CD4-positive, CD25-positive, alpha-beta regulatory T cell (primary cell): Measurements from ENCODE around the gene DICER1. TPM values are rescaled to one million over a fixed set of nuclear protein-coding genes. Genes with fewer than 3 reads are reported as not detected.

ENCODE experiments used
- ATAC-seq, 2 donors: fragments of 150-1000 bp; cut with Tn5 transposase; one replicate each; pipeline ENCODE4 v1.10.0; 2021; ENCODE audit warnings: low read depth in 2 of 2, moderate number of reproducible peaks in 2 of 2, moderate library complexity in 1 of 2
- DNase-seq, 3 donors: peaks; one replicate each; pipeline versions ENCODE4 v3.0.0 to v3.0.0-alpha.2; 2012 to 2022; ENCODE audit warnings: mixed read lengths in 1 of 3
- H3K27ac ChIP-seq: one replicate; pipeline ENCODE4 v1.7.0; 2013; ENCODE audit warnings: mild to moderate bottlenecking, low read length; ENCODE audit not compliant: insufficient read depth, poor library complexity, severe bottlenecking
- H3K27me3 ChIP-seq: one replicate; pipeline ENCODE4 v1.7.0; 2013; ENCODE audit warnings: low read length; ENCODE audit not compliant: control insufficient read depth, insufficient read depth
- H3K36me3 ChIP-seq: one replicate; pipeline ENCODE4 v1.7.0; 2013; ENCODE audit warnings: mild to moderate bottlenecking, low read length, moderate library complexity; ENCODE audit not compliant: control insufficient read depth, insufficient read depth
- H3K4me1 ChIP-seq: 2 replicates; pipeline ENCODE4 v1.7.0; 2013; ENCODE audit warnings: mild to moderate bottlenecking, low read length; ENCODE audit not compliant: insufficient read depth, control insufficient read depth, poor library complexity, severe bottlenecking
- H3K4me3 ChIP-seq: one replicate; pipeline ENCODE4 v1.7.0; 2013; ENCODE audit warnings: low read depth, mild to moderate bottlenecking, low read length, moderate library complexity
- H3K9me3 ChIP-seq, 2 experiments: 1 replicate in 1 of 2; 2 replicates in 1 of 2; pipeline ENCODE4 v1.7.0; 2013; ENCODE audit warnings: low read length in 2 of 2, mild to moderate bottlenecking in 1 of 2, moderate library complexity in 1 of 2; ENCODE audit not compliant: control insufficient read depth in 2 of 2
- H3K27ac Mint-ChIP-seq, 3 donors: one replicate each; pipeline ENCODE4 v1.8.0; 2020 to 2022; ENCODE audit warnings: mild to moderate bottlenecking in 3 of 3, mixed read lengths in 3 of 3, moderate library complexity in 2 of 3
- H3K27me3 Mint-ChIP-seq: one replicate; pipeline ENCODE4 v1.8.0; 2022; ENCODE audit warnings: mild to moderate bottlenecking, mixed read lengths
- H3K36me3 Mint-ChIP-seq: one replicate; pipeline ENCODE4 v1.8.0; 2020; ENCODE audit warnings: mixed read lengths
- H3K4me1 Mint-ChIP-seq, 4 donors: one replicate each; pipeline ENCODE4 v1.8.0; 2020 to 2022; ENCODE audit warnings: mixed read lengths in 4 of 4, mild to moderate bottlenecking in 1 of 4
- H3K4me3 Mint-ChIP-seq, 4 donors: one replicate each; pipeline ENCODE4 v1.8.0; 2020 to 2022; ENCODE audit warnings: mild to moderate bottlenecking in 4 of 4, mixed read lengths in 4 of 4, moderate library complexity in 3 of 4
- H3K9me3 Mint-ChIP-seq, 7 donors: one replicate each; pipeline ENCODE4 v1.8.0; 2020 to 2022; ENCODE audit warnings: mixed read lengths in 7 of 7, mild to moderate bottlenecking in 3 of 7, moderate library complexity in 2 of 7
- polyA plus RNA-seq, 4 donors: library from polyadenylated mRNA; unstranded; fragments of 300-500 nt; fragmentation: Illumina TruSeq; gene quantifications; one replicate each; pipeline ENCODE4 v1.2.3, GENCODE V29; 2021
- total RNA-seq: library from RNA; stranded (reverse); gene quantifications from one replicate; pipeline ENCODE4 v1.2.3, GENCODE V29; 2022

DICER1 gene
- total and polyA plus RNA-seq, 5 donors from 2014 or later: 12.4 to 52.0 (median 13.1) TPM

DNA sequence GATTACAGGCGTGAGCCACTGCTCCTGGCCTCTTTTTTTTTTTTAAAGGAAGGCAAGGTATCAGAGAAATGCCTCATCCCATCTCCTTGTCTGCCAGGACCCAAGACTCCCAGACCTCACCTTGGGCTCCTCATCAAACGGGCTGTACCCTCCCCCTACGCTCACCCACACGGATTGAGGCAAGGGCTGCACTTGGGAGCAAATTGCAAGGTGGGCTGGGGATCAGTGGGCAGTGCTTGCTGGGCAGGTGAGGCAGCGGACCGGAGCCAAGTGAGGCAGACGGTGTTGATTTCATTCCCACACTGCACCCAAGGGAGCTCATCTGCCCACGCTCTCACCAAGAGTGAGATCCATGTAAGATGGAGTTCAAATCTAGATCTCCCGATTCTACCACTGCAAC is 41.0 kb upstream of the DICER1 start:
- no peak for DNase-seq
- ATAC-seq: no peak
- no peaks in the 10 kb centered on the region for H3K9me3 Mint-ChIP-seq

DNA sequence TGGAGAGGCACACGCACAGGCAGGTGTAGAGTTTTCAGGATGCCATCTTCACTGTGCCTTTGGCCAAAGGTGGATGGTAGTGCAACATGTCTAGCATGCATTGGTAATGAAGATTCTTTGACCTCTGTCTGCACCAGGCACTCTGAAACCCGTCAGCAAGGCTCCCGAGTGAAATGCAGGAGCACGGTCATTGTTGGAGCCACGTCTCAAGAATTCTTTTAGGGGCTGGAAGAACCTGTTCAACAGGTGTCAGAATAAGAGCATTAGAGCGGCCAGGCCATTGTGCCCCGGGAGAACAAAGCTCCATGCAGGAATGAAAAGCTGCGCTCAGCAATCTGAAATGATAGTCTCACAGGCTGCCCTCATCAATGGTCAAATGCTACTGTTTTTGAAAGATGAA is 40.2 kb upstream of the DICER1 start:
- Mint-ChIP-seq H3K36me3 (no peaks in the 10 kb centered on the region), H3K27me3 (peaks cover 11% of the 10 kb centered on the region), H3K9me3 (no peaks in the 10 kb centered on the region), H3K27ac (no peak overlapping the region), H3K4me1 (no peaks in the 10 kb centered on the region), H3K4me3 (no peak overlapping the region)
- no peak for ATAC-seq
- DNase-seq: no peak
- H3K27ac ChIP-seq: no peak overlapping the region
- no peaks in the 10 kb centered on the region for H3K36me3 ChIP-seq
- H3K9me3 ChIP-seq: no peaks in the 10 kb centered on the region
- H3K4me3 ChIP-seq: no peak overlapping the region
- no peaks in the 10 kb centered on the region for H3K27me3 ChIP-seq
- H3K4me1 ChIP-seq: no peaks in the 10 kb centered on the region

More for the DNA sequence above, 41.0 kb upstream of the DICER1 start:
- no peaks in the 10 kb centered on the region for H3K4me1 ChIP-seq
- Mint-ChIP-seq H3K4me3 (no peak overlapping the region), H3K27me3 (peaks cover 11% of the 10 kb centered on the region), H3K36me3 (no peaks in the 10 kb centered on the region), H3K27ac (no peak overlapping the region), H3K4me1 (no peaks in the 10 kb centered on the region)
- H3K4me3 ChIP-seq: no peak overlapping the region
- no peaks in the 10 kb centered on the region for H3K9me3 ChIP-seq
- H3K36me3 ChIP-seq: no peaks in the 10 kb centered on the region
- no peak overlapping the region for H3K27ac ChIP-seq
- no peaks in the 10 kb centered on the region for H3K27me3 ChIP-seq

DNA sequence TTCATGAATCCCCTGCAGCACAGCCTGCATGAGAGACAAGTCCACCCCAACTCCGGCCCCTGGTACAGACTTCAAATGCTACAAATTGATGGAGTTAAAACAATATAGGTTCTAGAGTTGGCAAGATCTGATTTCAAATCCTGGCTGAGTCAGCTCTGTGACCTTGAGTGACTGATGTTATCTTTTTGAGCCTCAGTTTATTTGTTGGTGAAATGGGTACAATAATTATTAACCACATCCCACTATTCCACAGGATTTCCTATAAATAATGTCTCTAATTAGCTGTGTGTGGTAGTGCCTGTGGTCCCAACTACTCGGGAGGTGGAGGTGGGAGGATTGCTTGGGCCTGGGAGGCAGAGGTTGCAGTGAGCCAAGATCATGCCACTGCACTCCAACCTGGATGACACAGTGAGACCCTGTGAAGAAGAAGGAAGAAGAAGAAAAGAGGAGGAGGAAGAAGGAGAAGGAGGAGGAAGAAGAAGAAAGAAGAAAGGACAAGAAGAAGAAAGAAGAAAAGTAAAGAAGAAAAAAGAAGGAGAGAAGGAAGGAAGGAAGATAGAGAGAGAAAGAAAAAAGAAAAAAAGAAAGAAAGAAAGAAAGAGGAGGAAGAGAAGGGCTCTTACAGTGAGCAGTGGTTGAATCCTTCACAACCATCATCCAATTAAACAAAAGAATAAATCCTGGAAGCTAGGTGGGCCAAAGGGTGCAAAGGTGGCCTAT is 39.7 kb upstream of the DICER1 start:
- Mint-ChIP-seq H3K9me3 (no peaks in the 10 kb centered on the region), H3K4me1 (no peaks in the 10 kb centered on the region), H3K27ac (no peak overlapping the region), H3K4me3 (no peak overlapping the region), H3K27me3 (peaks cover 11% of the 10 kb centered on the region), H3K36me3 (no peaks in the 10 kb centered on the region)
- Histone ChIP-seq H3K27me3 (no peaks in the 10 kb centered on the region), H3K27ac (no peak overlapping the region), H3K4me3 (no peak overlapping the region), H3K4me1 (no peaks in the 10 kb centered on the region), H3K36me3 (no peaks in the 10 kb centered on the region), H3K9me3 (no peaks in the 10 kb centered on the region)
- ATAC-seq: no peak
- DNase-seq: no peak

DNA sequence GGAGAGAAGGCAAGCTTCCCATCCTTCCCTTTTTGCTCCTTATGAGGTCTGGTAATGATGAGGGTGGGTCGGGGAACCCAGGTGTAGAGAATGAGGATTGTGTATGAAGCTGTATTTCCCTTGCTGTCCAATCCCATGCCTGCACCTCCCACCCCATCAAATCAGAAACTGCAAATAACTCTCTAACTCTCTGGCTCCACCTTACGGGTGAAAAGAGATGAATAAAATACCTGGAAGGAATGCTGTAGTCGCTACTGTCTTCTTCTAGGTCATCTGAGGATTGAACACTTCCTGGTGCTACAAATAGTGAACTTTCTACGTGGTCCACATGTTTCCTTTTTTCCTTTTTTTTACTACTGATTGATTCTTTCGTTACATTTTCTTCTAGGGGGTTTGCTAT is 38.9 kb upstream of the DICER1 start:
- no peak overlapping the region for H3K27ac Mint-ChIP-seq

DNA sequence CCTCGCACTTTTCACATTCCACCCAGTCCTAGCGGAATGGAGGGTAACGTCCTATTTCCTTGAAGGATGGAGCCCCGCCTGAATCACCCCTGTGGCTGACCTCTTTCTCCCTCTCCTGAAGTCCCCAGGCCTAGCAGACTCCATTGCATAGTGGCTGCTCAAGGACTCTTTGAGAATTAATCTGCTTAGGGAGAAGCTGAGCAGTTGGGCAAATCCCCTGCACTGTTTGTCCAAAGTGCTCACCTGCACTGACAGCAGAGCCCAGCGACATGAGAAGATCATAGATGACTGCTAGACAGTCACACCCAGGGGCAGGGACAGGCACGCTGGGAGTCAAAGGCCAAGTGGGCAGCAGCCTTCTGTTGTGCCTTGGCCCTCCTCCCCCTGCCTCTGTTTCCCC is 37.7 kb upstream of the DICER1 start:
- Mint-ChIP-seq H3K4me1 (no peaks in the 10 kb centered on the region), H3K9me3 (no peaks in the 10 kb centered on the region), H3K27ac (no peak overlapping the region), H3K36me3 (no peaks in the 10 kb centered on the region), H3K4me3 (no peak overlapping the region), H3K27me3 (peaks cover 14% of the 10 kb centered on the region)
- Histone ChIP-seq H3K9me3 (no peaks in the 10 kb centered on the region), H3K4me1 (no peaks in the 10 kb centered on the region), H3K4me3 (no peak overlapping the region), H3K27me3 (no peaks in the 10 kb centered on the region), H3K27ac (no peak overlapping the region), H3K36me3 (no peaks in the 10 kb centered on the region)
- ATAC-seq (no peak), DNase-seq (no peak)

More for the DNA sequence above, 38.9 kb upstream of the DICER1 start:
- Mint-ChIP-seq H3K9me3 (no peaks in the 10 kb centered on the region), H3K27me3 (peaks cover 11% of the 10 kb centered on the region), H3K4me3 (no peak overlapping the region), H3K36me3 (no peaks in the 10 kb centered on the region), H3K4me1 (no peaks in the 10 kb centered on the region)
- Histone ChIP-seq H3K9me3 (no peaks in the 10 kb centered on the region), H3K27ac (no peak overlapping the region), H3K36me3 (no peaks in the 10 kb centered on the region), H3K4me1 (no peaks in the 10 kb centered on the region), H3K27me3 (no peaks in the 10 kb centered on the region), H3K4me3 (no peak overlapping the region)
- ATAC-seq (peak in 1 of 2 donors; percentile 22), DNase-seq (peak in 2 of 3 donors; percentile 18 to 39)

DNA sequence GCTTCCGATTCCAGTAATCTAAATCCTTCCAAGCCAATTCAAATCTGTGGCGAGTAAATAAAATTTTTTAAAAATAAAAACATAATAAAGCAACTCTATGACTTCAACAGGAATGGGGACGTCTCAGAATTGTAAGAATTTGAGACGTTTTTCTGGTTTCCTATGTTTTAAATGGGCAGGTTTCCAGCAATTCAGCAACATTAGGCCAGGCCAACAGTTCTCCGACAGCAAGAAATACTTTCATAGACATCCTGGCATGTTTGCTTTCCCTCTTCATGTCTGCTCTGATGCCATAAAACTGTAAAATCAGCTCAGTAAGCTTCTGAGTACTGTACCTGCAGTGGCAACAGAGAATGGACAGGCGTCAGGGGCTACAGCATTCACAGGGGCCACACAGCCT is 35.8 kb upstream of the DICER1 start:
- no peak for DNase-seq
- Mint-ChIP-seq H3K4me1 (no peaks in the 10 kb centered on the region), H3K9me3 (peaks cover 0 to 2% (median 0%) of the 10 kb centered on the region in 7 donors), H3K4me3 (no peak overlapping the region), H3K27me3 (peaks cover 15% of the 10 kb centered on the region), H3K27ac (no peak overlapping the region), H3K36me3 (no peaks in the 10 kb centered on the region)
- no peak for ATAC-seq
- Histone ChIP-seq H3K27me3 (peaks cover 3% of the 10 kb centered on the region), H3K9me3 (no peaks in the 10 kb centered on the region), H3K36me3 (no peaks in the 10 kb centered on the region), H3K4me1 (no peaks in the 10 kb centered on the region), H3K27ac (no peak overlapping the region), H3K4me3 (no peak overlapping the region)

DNA sequence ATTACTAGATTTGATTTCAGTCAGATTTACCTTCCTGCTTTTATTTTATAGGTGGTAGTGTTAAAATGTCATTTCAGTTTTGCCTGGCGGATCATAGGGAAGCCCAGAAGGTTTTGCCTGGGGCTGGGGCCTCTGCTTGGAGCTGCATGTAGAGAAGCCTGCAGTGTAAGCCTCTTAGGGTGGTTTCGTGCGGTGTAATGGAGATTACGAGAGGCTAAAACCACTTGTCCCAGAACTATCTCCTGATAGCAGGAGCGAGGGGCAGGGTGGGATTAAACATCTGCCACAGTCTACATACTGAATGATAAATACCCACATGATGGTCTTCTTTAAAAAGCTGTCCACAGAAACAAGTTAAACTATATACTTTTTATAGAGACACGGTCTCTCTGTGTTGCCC is 35.0 kb upstream of the DICER1 start:
- Mint-ChIP-seq H3K36me3 (no peaks in the 10 kb centered on the region), H3K27me3 (peaks cover 15% of the 10 kb centered on the region), H3K9me3 (peaks cover 0 to 4% (median 0%) of the 10 kb centered on the region in 7 donors), H3K4me1 (no peaks in the 10 kb centered on the region), H3K27ac (no peak overlapping the region), H3K4me3 (no peak overlapping the region)
- Histone ChIP-seq H3K36me3 (no peaks in the 10 kb centered on the region), H3K9me3 (no peaks in the 10 kb centered on the region), H3K27ac (no peak overlapping the region), H3K4me3 (no peak overlapping the region), H3K4me1 (no peaks in the 10 kb centered on the region), H3K27me3 (peaks cover 8% of the 10 kb centered on the region)
- ATAC-seq (no peak), DNase-seq (no peak)
